Mesothelial cell of epicardium (in vitro differentiated cells): ENCODE data around the gene PRKAR1B. TPM values are rescaled to one million over a fixed set of nuclear protein-coding genes. Genes with fewer than 3 reads are reported as not detected.

ENCODE experiments used
- DNase-seq, 2 experiments: peaks; one replicate each; pipeline ENCODE4 v3.0.0; 2021; ENCODE audit warnings: low spot score in 2 of 2; ENCODE audit not compliant: unreplicated experiment in 2 of 2
- H3K27ac Mint-ChIP-seq: 2 replicates; pipeline ENCODE4 v1.8.0; 2021; ENCODE audit warnings: mixed read lengths
- H3K27me3 Mint-ChIP-seq: 2 replicates; pipeline ENCODE4 v1.8.0; 2021; ENCODE audit warnings: low read depth, mixed read lengths
- H3K36me3 Mint-ChIP-seq: 2 replicates; pipeline ENCODE4 v1.8.0; 2021; ENCODE audit warnings: mixed read lengths
- H3K4me1 Mint-ChIP-seq: 2 replicates; pipeline ENCODE4 v1.8.0; 2021; ENCODE audit warnings: mixed read lengths
- H3K4me3 Mint-ChIP-seq: 2 replicates; pipeline ENCODE4 v1.8.0; 2021; ENCODE audit warnings: mild to moderate bottlenecking, moderate library complexity, mixed read lengths
- H3K9me3 Mint-ChIP-seq: 2 replicates; pipeline ENCODE4 v1.8.0; 2021; ENCODE audit warnings: mixed read lengths
- CTCF ChIP-seq: fragments of 200-600 bp; sonication (generic); IDR thresholded peaks from one replicate; pipeline ENCODE4 v1.5.0; 2021; ENCODE audit warnings: antibody characterized with exemption; ENCODE audit not compliant: unreplicated experiment
- total RNA-seq: library from RNA; stranded (reverse); gene quantifications from 3 replicates; pipeline ENCODE4 v1.2.1, GENCODE V29; 2021

Gene PRKAR1B
- 48.0 to 53.7 TPM (median 50.6 TPM) in 3 replicates for total RNA-seq

- Mint-ChIP-seq H3K36me3 (peaks cover 31% of the 10 kb centered on the region), H3K4me1 (peaks cover 19% of the 10 kb centered on the region), H3K27ac (peak within 1 kb of the TSS; percentile 76), H3K27me3 (no peaks in the 10 kb centered on the region), H3K4me3 (peak within 1 kb of the TSS; percentile 74), H3K9me3 (peaks cover 26% of the 10 kb centered on the region)
- TF ChIP-seq CTCF = no peak
- DNase-seq = no peak
Observed at GRCh38 chr7:727104-727805, at the start of gene PRKAR1B. Gene PRKAR1B, minus strand, starts transcription at chr7:727281. Its CDS starts 15,776 bp downstream, at chr7:711505.

GRCh38 chr7:776381-776780, 49.3 kb upstream of the PRKAR1B start:
- no peaks in the 10 kb centered on the region for H3K27me3 Mint-ChIP-seq
- H3K4me3 Mint-ChIP-seq = no peak overlapping the region
- TF ChIP-seq CTCF = no peak
- no peak overlapping the region for H3K27ac Mint-ChIP-seq
- peaks cover 8% of the 10 kb centered on the region for H3K4me1 Mint-ChIP-seq
- peaks cover 17% of the 10 kb centered on the region for H3K36me3 Mint-ChIP-seq
- no peak for DNase-seq
- no peaks in the 10 kb centered on the region for H3K9me3 Mint-ChIP-seq

GRCh38 chr7:774161-775109, 47.4 kb upstream of the PRKAR1B start:
- DNase-seq = peak in 1 of 2 experiments; percentile 83
- H3K4me1 Mint-ChIP-seq = peaks cover 20% of the 10 kb centered on the region
- H3K27ac Mint-ChIP-seq = no peak overlapping the region
- no peaks in the 10 kb centered on the region for H3K9me3 Mint-ChIP-seq
- no peaks in the 10 kb centered on the region for H3K27me3 Mint-ChIP-seq
- TF ChIP-seq CTCF = peak; percentile 94
- no peak overlapping the region for H3K4me3 Mint-ChIP-seq
- H3K36me3 Mint-ChIP-seq = peaks cover 17% of the 10 kb centered on the region

- Mint-ChIP-seq H3K27me3 (no peaks in the 10 kb centered on the region), H3K27ac (no peak overlapping the region), H3K4me3 (no peak overlapping the region), H3K36me3 (peaks cover 17% of the 10 kb centered on the region), H3K9me3 (no peaks in the 10 kb centered on the region), H3K4me1 (peaks cover 22% of the 10 kb centered on the region)
- no peak for DNase-seq
- TF ChIP-seq CTCF = no peak
Observed at GRCh38 chr7:773622-773915, 46.5 kb upstream of the PRKAR1B start.

- H3K9me3 Mint-ChIP-seq = no peaks in the 10 kb centered on the region
- no peak overlapping the region for H3K27ac Mint-ChIP-seq
- no peaks in the 10 kb centered on the region for H3K27me3 Mint-ChIP-seq
- no peak for DNase-seq
- peaks cover 21% of the 10 kb centered on the region for H3K36me3 Mint-ChIP-seq
- no peak overlapping the region for H3K4me3 Mint-ChIP-seq
- TF ChIP-seq CTCF = no peak
- peaks cover 22% of the 10 kb centered on the region for H3K4me1 Mint-ChIP-seq
Observed at GRCh38 chr7:772861-773621, 46.0 kb upstream of the PRKAR1B start.
